GM19023 (cell line): ENCODE results near the gene ST3GAL3.

Source experiments
- ATAC-seq: cut with Tn5 transposase; IDR thresholded peaks from one replicate; pipeline ENCODE4 v1.9.1; 2021; ENCODE audit warnings: mild to moderate bottlenecking, moderate library complexity; ENCODE audit not compliant: unreplicated experiment

The ST3GAL3 gene

DNA sequence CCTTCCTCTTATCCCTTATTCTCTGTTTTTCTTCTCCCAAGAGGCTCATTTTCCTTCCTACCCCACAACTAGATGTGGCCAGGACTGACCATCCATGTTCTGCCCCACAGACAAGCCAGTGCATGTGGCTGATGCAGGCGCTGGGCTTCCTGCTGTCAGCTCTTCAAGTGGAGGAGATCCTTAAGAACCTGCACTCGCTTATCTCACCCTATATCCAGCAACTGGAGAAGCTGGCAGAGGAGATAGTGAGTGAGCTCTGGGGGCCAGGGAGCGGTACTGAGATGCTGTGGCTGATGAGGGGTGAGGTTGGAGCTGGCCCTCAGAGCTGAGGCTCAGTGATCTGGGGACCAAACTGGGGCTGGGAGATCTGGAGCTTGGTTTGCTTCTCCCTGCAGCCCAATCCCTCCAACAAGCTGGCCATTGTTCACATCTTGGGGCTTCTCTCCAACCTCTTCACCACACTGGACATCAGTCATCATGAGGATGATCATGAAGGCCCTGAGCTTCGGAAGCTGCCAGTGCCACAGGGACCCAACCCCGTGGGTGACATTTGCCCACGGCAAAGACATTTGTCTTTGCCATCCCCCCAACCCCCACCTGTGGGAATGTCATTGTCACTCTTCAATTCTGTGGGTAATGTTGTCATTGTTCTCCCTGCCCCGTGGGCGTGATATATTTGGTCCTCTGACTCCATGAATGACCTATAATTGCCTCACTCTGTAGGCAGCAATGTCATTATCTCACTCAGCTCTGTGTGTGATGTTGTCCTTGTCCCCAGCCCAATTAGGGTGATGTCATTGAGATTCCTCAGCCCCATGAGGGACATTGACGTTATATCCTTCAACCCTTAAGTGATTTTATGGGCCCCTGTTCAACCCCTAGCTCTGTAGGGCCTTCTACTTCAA, 251.3 kb downstream of the ST3GAL3 start:
- ATAC-seq, result no peak

GRCh38 chr1:43960798-43961197, 253.5 kb downstream of the ST3GAL3 start:
- no peak for ATAC-seq

- ATAC-seq, result no peak
These were observed 254.4 kb downstream of the ST3GAL3 start for GRCh38 chr1:43961692-43962091.

DNA sequence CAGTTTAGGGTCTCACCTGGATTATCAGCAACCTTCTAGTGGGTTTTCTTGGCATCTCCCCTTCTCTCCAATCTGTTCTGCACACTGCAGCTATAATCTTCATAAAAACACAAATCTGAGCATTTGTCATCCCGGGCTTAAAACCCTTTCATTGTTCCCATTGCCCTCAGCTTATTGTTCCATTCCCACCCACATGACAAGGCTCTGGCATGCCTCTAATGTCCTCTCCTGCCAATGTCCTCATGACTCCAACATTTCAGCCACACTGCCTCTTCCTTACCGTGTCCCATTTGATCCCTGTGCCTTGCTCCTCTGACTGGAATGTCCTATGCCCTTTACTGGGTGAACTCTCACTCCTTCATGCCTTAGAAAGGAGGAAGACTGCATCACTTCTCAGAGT, 255.0 kb downstream of the ST3GAL3 start:
- no peak for ATAC-seq

- no peak for ATAC-seq
These were observed 255.7 kb downstream of the ST3GAL3 start for GRCh38 chr1:43963006-43963405.

GRCh38 chr1:43963890-43964289, 256.6 kb downstream of the ST3GAL3 start:
- ATAC-seq, result no peak

DNA sequence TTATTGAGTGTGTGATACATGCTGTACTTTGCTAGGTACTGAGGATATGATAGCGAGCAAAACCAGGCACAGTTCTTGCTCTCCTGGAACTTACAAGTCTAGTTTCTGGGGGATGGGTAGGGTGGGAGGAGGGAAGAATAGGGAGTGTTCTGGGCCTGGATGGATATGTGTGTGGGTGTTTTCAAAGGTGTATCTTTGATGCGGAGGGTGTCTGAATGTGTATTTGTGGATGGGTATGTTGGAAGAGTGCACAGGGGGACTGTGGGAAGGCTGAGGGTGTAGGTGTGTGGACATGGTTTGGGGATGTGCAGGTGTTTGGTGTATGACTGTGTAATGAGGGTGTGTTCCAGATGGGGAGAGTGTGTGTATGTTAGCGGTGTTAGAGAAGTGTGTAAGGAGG, 258.0 kb downstream of the ST3GAL3 start:
- ATAC-seq, result no peak

- ATAC-seq, result no peak
These were observed 261.1 kb downstream of the ST3GAL3 start for GRCh38 chr1:43968348-43968948.

- no peak for ATAC-seq
These were observed 262.0 kb downstream of the ST3GAL3 start for GRCh38 chr1:43969416-43969745.

- peak; percentile 78 for ATAC-seq
These were observed 262.6 kb downstream of the ST3GAL3 start, which contains the start of gene DPH2 for GRCh38 chr1:43969746-43970466. DPH2 (plus strand) TSS chr1:43970010; CDS start chr1:43970176, 166 bp downstream.

- ATAC-seq, result no peak
These were observed 263.2 kb downstream of the ST3GAL3 start for GRCh38 chr1:43970502-43970901.

DNA sequence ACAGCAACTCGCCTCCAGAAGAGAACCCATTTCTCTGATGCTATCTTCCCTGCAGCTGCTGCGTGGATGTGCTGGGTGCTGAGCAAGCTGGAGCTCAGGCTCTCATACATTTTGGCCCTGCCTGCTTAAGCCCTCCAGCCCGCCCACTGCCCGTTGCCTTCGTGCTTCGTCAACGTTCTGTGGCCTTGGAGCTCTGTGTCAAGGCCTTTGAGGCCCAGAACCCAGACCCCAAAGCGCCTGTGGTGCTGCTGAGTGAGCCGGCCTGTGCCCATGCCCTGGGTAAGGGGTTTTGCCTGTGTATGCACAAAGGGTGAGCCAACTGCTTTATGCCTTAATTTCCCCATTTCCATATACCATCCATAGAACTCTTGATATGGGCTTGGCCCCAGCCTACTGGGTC, 263.6 kb downstream of the ST3GAL3 start:
- no peak for ATAC-seq

DNA sequence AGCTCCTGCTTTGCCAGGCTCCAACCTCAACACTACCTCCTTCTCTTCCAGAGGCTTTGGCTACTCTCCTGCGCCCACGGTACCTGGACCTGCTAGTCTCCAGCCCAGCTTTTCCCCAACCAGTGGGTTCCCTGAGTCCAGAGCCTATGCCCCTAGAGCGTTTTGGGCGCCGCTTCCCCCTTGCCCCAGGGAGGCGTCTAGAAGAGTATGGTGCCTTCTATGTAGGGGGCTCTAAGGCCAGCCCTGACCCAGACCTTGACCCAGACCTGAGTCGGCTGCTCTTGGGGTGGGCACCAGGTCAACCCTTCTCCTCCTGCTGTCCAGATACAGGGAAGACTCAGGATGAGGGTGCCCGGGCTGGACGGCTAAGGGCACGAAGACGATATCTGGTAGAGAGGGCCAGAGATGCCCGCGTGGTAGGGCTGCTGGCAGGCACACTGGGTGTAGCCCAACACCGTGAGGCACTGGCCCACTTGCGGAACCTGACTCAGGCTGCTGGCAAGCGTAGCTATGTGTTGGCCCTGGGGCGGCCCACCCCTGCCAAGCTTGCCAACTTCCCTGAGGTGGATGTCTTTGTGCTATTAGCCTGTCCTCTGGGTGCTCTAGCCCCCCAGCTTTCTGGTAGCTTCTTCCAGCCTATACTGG, 264.1 kb downstream of the ST3GAL3 start:
- ATAC-seq, result no peak

DNA sequence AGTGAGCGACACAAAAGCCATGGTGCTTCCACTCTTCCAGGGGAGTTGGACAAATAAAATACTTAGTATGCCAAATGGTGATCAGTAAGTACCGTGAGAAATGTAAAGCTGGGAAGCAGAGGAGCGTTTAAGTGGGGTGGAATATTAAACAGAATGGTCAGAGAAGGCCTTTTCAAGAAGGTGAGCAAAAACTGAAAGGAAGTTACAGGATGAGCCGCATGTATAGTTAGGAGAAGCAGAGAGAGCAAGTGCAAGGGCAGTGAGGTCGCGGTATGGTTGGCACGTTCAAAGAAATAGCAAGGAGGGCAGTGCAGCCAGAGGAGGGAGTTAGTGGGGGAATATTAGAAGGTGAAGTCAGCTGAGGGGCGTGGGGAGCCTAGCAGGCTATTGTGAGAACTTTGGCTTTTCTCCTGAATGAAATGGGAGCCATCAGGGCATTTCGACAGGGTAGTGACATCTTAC, 266.7 kb downstream of the ST3GAL3 start:
- no peak for ATAC-seq

- peak; percentile 65 for ATAC-seq
These were observed 267.3 kb downstream of the ST3GAL3 start, which contains the start of gene ATP6V0B for GRCh38 chr1:43974443-43975248. ATP6V0B (plus strand) TSS chr1:43974960; CDS start chr1:43975041, 81 bp downstream.

DNA sequence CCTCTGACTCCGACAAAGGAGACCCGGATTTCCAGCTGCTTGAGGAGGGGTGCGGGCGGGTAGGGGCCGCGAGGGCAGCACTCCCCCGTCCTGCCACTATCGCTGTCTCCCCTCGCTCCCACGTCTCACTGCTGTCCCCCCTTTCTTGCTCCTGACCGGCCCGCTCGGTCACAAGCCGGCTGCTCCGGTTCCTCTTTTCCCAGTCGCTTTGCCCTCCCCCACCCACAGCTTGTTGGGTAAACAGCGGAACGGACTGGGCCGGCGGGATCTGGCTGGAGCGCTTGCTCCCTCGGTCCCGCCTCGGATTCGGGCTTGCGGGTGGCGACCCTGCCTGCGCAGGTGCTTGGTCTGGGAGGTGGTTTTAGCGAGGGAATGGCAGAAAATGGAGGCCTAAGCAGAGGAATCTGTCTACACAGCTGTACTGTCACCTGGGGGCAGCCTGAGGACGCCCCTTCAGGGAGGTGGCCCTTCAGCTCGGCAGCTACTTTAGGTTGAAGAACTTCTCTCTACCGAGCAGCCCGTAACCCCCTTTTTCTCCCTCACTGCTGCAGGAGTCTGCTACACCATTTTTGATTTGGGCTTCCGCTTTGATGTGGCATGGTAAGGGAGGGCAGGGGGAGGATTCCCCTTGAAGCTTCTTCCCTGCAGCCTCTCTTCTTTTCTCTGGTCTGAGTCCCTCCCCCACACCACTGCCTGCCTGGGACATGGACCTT, 268.1 kb downstream of the ST3GAL3 start:
- ATAC-seq, result peak; percentile 3

- ATAC-seq, result no peak
These were observed 268.7 kb downstream of the ST3GAL3 start for GRCh38 chr1:43976045-43976444.

DNA sequence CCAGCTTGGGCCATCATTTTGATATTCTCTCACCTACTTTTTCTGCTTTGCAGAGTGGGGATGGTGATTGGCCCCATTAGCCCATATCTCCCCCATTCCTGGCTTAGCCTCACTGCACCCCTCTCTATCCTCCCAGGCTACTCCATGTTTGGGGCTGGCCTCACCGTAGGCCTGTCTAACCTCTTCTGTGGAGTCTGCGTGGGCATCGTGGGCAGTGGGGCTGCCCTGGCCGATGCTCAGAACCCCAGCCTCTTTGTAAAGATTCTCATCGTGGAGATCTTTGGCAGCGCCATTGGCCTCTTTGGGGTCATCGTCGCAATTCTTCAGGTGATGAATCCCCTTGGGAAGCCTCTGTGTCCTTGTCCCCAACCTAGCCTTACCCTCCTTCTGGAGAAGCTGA, 269.6 kb downstream of the ST3GAL3 start:
- no peak for ATAC-seq
